Activated naive CD4-positive, alpha-beta T cell treated with anti-CD3 and anti-CD28 coated beads, Interleukin-2, amount 50 U/mL, for 72 hours (primary cell): ENCODE results near the gene CDH24. TPM values are rescaled to one million over a fixed set of nuclear protein-coding genes. Genes with fewer than 3 reads are reported as not detected.
A peak's percentile ranks its signal among the peaks of the same experiment; 100 is the strongest.

Source experiments
- ATAC-seq, 2 donors: fragments of 150-1000 bp; cut with Tn5 transposase; 2 replicates each; pipeline ENCODE4 v1.10.0; 2021; ENCODE audit warnings: mild to moderate bottlenecking in 2 of 2, moderate library complexity in 2 of 2
- DNase-seq, 2 donors: peaks; one replicate each; pipeline ENCODE4 v3.0.0; 2021 to 2022; ENCODE audit warnings: low spot score in 2 of 2
- H3K27ac Mint-ChIP-seq, 2 donors: one replicate each; pipeline ENCODE4 v1.8.0; 2022; ENCODE audit warnings: mild to moderate bottlenecking in 2 of 2, mixed read lengths in 2 of 2
- H3K36me3 Mint-ChIP-seq, 2 donors: one replicate each; pipeline ENCODE4 v1.8.0; 2022; ENCODE audit warnings: mixed read lengths in 2 of 2
- H3K9me3 Mint-ChIP-seq, 2 donors: one replicate each; pipeline ENCODE4 v1.8.0; 2022; ENCODE audit warnings: mixed read lengths in 2 of 2
- total RNA-seq, 2 donors: library from RNA; stranded (reverse); gene quantifications; one replicate each; pipeline ENCODE4 v1.2.3, GENCODE V29; 2022

CDH24 gene, protein sequence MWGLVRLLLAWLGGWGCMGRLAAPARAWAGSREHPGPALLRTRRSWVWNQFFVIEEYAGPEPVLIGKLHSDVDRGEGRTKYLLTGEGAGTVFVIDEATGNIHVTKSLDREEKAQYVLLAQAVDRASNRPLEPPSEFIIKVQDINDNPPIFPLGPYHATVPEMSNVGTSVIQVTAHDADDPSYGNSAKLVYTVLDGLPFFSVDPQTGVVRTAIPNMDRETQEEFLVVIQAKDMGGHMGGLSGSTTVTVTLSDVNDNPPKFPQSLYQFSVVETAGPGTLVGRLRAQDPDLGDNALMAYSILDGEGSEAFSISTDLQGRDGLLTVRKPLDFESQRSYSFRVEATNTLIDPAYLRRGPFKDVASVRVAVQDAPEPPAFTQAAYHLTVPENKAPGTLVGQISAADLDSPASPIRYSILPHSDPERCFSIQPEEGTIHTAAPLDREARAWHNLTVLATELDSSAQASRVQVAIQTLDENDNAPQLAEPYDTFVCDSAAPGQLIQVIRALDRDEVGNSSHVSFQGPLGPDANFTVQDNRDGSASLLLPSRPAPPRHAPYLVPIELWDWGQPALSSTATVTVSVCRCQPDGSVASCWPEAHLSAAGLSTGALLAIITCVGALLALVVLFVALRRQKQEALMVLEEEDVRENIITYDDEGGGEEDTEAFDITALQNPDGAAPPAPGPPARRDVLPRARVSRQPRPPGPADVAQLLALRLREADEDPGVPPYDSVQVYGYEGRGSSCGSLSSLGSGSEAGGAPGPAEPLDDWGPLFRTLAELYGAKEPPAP
- total RNA-seq, result 1 to 10 TPM; 1.1 to 1.4 TPM

GRCh38 chr14:23056956-23057756 is at the start of gene CDH24:
TSS of gene CDH24 (minus strand) at chr14:23057520. CDS start at chr14:23055733, 1,787 bp downstream.
- ATAC-seq (peak; percentile 62 to 80), DNase-seq (peak; percentile 67 to 74)
- H3K36me3 Mint-ChIP-seq, result peaks cover 0 to under 1% of the 10 kb centered on the region in 2 donors
- H3K9me3 Mint-ChIP-seq, result no peaks in the 10 kb centered on the region
- H3K27ac Mint-ChIP-seq, result peak within 1 kb of the TSS in 1 of 2 donors; percentile 81

GRCh38 chr14:23106747-23107045 is 49.4 kb upstream of the CDH24 start:
- DNase-seq (no peak), ATAC-seq (no peak)
- Mint-ChIP-seq H3K27ac (no peak overlapping the region), H3K9me3 (no peaks in the 10 kb centered on the region), H3K36me3 (no peaks in the 10 kb centered on the region)

GRCh38 chr14:23105348-23105824 is 48.1 kb upstream of the CDH24 start:
- H3K36me3 Mint-ChIP-seq, result no peaks in the 10 kb centered on the region
- no peak for ATAC-seq
- peak overlapping the region in 1 of 2 donors; percentile 31 for H3K27ac Mint-ChIP-seq
- no peak for DNase-seq
- no peaks in the 10 kb centered on the region for H3K9me3 Mint-ChIP-seq

- no peaks in the 10 kb centered on the region for H3K36me3 Mint-ChIP-seq
- peak within 1 kb of the TSS in 1 of 2 donors; percentile 31 for H3K27ac Mint-ChIP-seq
- ATAC-seq, result no peak
Measured at GRCh38 chr14:23104591-23105347, 47.4 kb upstream of the CDH24 start, which contains the start of gene CIROP. TSS of gene CIROP (minus strand) at chr14:23104989. CDS start at chr14:23104920, 69 bp downstream.

GRCh38 chr14:23104070-23104590 is 46.8 kb upstream of the CDH24 start:
- Mint-ChIP-seq H3K27ac (peak overlapping the region in 1 of 2 donors; percentile 31), H3K36me3 (no peaks in the 10 kb centered on the region)

More at GRCh38 chr14:23104591-23105347, 47.4 kb upstream of the CDH24 start, which contains the start of gene CIROP:
- DNase-seq, result no peak
- H3K9me3 Mint-ChIP-seq, result no peaks in the 10 kb centered on the region

GRCh38 chr14:23103581-23103980 is 46.3 kb upstream of the CDH24 start:
- DNase-seq (no peak), ATAC-seq (no peak)
- H3K36me3 Mint-ChIP-seq, result no peaks in the 10 kb centered on the region
- H3K27ac Mint-ChIP-seq, result no peak overlapping the region
- H3K9me3 Mint-ChIP-seq, result no peaks in the 10 kb centered on the region

More at GRCh38 chr14:23104070-23104590, 46.8 kb upstream of the CDH24 start:
- no peaks in the 10 kb centered on the region for H3K9me3 Mint-ChIP-seq
- ATAC-seq (no peak), DNase-seq (no peak)

DNA sequence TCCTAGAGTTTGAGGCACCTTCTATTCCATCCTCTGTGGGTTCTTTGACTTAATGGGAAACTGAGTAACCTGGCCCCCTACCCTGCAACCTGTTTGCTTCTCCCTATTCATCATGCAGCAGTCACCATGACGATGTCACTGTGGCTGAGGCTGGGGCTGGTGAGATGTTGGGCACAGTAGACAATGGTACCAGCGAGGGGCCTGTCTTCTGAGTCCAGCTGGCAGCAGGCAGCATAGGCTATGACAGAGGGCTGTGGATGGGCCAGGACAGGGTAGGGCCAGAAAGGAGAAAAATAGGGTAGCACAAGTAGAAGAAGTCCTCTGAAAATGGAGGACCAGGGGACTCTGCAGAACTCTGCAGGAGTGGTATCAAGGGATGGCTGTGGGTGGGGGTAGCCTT is 45.5 kb upstream of the CDH24 start:
- ATAC-seq, result no peak
- peaks cover under 1 to 3% of the 10 kb centered on the region in 2 donors for H3K36me3 Mint-ChIP-seq
- H3K27ac Mint-ChIP-seq, result no peak overlapping the region
- no peaks in the 10 kb centered on the region for H3K9me3 Mint-ChIP-seq
- DNase-seq, result no peak

DNA sequence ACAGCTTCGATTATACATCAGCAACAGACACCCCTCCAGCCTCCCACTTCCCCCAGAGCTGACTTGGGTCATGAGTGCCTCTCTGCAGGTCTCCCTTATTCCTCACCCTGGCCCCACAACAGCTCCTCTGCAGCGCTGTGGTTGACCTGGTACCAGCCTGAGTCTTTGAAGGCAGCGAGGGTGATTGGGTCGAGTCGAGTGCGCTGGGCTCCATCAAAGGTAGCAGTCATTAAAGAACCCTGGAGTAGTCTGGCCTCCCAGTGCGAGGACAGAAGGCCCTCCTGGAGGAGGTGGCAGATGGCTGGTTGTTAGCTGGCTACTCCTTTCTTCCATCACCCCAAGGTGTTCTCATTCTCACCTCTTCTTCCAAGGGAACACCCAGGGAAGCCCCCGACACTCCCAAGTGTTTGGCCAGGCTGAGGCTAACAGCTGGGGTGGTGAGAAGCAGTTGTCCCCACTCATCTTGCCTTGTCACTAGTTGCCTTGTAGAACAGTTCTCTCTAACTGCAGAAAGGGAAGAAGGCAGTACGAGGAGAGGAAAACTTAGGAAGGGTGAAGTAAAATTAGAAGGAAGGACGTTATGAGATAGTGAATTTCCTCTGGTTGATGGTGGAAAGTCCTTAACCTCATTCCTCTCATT is 44.8 kb upstream of the CDH24 start:
- peak overlapping the region; percentile 51 to 54 for H3K27ac Mint-ChIP-seq
- H3K36me3 Mint-ChIP-seq, result peaks cover 8% of the 10 kb centered on the region in 2 donors
- H3K9me3 Mint-ChIP-seq, result no peaks in the 10 kb centered on the region
- ATAC-seq, result no peak
- DNase-seq, result no peak

DNA sequence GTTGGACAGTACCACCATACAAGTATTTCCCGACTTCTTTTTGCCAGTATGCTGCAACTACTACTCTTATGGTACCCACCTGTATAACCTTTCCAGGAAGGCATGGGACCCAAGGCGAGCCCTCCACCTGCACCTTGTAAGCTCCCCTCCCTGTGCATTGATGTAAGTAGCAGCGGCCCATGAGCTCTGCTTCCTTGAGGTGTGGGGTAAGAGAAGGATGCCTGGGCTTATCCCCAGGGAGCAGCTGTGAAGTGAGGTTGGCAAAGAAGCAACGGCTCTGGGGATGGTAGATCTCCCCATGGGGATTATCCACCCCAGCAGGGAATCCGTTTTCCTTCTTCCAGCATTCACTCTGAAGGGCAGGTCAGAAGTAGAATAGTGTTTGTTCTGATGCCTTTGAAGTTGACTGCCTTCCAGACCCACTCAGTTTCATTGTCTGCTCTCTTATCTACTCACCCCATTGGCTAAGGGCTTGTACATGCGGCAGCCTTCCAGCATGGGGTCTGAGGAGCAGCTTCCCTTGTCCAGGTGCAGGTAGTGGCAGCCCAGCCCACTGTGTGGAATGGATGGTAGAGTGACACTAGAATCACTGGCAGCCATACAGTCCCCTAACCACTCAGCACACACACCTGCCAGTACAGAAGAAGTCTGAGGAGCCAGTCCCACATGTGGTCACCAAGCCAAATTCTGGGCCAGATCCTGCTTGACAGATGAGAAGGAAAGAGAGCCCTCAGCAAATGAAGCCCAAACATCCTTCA is 44.1 kb upstream of the CDH24 start:
- ATAC-seq (no peak), DNase-seq (no peak)
- H3K27ac Mint-ChIP-seq, result peak overlapping the region in 1 of 2 donors; percentile 54
- H3K9me3 Mint-ChIP-seq, result no peaks in the 10 kb centered on the region
- peaks cover 15% of the 10 kb centered on the region in 2 donors for H3K36me3 Mint-ChIP-seq

DNA sequence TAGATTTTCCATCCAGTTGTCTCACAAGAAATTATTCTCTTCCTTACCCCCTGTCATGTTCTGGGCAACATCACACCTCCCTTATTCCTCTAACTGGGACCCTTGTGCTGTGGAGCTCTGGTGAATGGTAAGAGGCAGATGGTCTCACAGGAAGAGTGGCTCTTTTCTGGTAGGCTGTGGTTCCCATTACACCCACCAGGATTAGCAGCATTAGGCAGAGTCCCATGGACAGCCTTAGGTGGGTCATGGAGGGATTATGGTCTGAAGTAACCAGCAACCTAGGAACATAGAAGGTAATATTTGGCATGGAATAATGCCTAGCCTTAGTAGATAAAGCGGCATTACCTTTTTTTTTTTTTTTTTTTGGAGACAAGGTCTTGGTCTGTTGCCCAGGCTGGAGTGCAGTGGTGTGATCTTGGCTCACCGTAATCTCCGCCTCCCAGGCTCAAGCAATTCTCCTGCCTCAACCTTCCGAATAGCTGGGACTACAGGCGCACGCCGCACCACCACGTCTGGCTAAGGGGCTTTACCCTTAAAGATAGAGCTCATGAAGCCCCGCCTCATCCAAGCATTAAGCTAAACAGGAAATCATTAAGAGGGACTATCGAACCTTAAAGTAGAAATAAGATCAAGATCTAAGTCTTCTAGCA is 42.0 kb upstream of the CDH24 start:
- H3K9me3 Mint-ChIP-seq, result no peaks in the 10 kb centered on the region
- ATAC-seq (no peak), DNase-seq (no peak)
- H3K27ac Mint-ChIP-seq, result peak overlapping the region in 1 of 2 donors; percentile 2
- H3K36me3 Mint-ChIP-seq, result peaks cover 15 to 16% of the 10 kb centered on the region in 2 donors

DNA sequence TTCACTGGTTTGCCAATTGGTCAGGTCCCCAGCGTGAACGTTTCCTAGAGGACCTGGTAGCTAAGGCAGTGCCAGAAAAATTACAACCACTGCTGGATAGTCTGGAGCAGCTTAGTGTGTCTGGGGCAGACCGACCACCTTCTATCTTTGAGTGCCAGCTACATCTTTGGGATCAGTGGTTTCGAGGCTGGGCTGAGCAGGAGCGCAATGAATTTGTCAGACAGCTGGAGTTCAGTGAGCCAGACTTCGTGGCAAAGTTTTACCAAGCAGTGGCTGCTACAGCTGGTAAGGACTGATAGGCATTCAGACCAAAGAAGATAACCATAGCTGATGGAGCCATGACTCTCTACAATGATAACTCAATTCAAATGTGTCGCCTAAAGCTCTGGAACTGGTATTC is 40.5 kb upstream of the CDH24 start:
- no peak for ATAC-seq
- Mint-ChIP-seq H3K36me3 (peaks cover 16 to 22% of the 10 kb centered on the region in 2 donors), H3K27ac (no peak overlapping the region), H3K9me3 (no peaks in the 10 kb centered on the region)
- no peak for DNase-seq

DNA sequence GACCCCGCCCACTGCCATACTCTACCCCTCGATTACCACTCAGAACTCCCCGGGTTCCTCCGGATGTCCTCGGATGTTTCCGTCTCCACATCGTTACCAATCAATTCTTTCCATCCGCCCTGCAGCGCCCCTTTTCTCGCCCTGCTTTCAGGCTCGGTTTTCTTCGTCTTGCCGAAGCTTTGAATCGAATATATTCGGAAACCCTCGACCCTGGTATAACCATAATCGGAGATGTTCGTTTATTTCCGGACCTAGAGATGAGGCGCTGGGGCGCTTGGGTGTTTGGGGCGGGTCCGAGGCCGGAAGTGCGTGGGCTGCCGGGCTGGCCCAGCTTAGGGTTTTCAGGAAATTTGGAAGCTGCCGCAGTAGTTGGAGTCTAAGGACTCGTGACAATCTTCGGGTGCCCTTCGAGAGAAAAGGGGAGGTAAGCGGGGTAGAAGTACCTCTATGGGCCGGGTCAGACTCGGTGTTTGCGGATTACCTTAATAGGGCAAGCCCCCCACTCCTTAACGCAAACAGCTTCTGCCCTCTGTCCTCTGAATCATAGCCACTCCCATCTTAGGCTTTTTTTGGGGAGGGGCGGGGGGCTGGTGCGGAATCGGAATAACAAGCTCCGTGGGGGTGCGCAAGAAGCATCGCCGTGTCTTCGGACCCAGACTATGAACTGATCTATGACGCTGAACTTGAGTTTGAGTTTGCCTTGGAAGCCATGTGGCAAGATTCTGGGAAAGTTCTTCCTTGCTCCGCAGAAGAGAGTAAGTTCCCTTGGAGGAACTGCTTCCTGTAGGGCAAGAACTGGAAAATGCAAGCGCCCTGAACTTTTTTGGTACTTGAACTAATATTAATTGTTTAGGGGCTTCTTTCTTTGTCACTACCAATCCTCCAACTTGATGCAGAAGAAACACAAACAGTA is 38.1 kb upstream of the CDH24 start, which contains the start of gene C14orf119:
Gene C14orf119 (plus strand): TSS at position 310 of the 913 bp plus-strand sequence. CDS start 2,154 bp downstream, outside the sequence.
- H3K27ac Mint-ChIP-seq, result no peak within 1 kb of the TSS
- ATAC-seq, result peak; percentile 88 to 93
- H3K36me3 Mint-ChIP-seq, result peaks cover 22 to 34% of the 10 kb centered on the region in 2 donors
- no peaks in the 10 kb centered on the region for H3K9me3 Mint-ChIP-seq
- peak in 1 of 2 donors; percentile 99 for DNase-seq

DNA sequence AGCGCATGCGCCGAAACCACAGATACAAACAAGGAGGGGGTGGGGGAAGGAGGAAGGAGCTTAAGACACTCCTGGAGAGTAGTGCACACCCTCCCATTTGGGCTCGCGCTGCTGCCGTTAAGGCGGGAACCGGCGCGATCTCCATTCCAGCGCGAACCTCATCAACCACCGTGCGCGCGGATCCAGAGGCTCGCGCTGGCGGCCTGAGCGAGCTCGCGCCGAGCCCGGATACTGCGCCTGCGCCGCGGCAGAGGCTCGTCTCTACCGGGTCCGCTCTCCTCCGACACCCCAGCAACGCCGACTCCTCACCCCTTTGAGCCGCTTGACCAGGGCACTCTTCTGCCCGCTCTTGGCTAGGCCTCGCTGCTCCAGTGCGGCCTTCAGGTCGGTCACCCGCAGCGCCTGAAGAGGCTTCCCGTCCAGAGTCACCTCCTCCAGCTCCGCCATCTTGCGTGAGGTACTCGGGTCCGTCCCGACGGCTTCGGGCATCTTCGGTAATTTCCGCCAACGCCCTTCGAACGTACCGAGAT is 37.4 kb upstream of the CDH24 start, which contains the start of gene ACIN1:
Gene ACIN1 (minus strand): TSS at position 471 of the 530 bp plus-strand sequence. CDS start 24 bp downstream, at position 447.
- peak in 1 of 2 donors; percentile 99 for DNase-seq
- peaks cover 29 to 38% of the 10 kb centered on the region in 2 donors for H3K36me3 Mint-ChIP-seq

More for the DNA sequence above, 37.4 kb upstream of the CDH24 start, which contains the start of gene ACIN1:
- peak; percentile 43 to 56 for ATAC-seq
- Mint-ChIP-seq H3K27ac (no peak within 1 kb of the TSS), H3K9me3 (no peaks in the 10 kb centered on the region)
